Fibroblast of skin of abdomen (primary cell): Measurements from ENCODE around the gene DNER.
"Not testable (repeated sequence)": the region's sequence is repeated elsewhere in the genome, so short reads cannot be mapped to it uniquely, and the experiment has no call there.

Source experiments
- DNase-seq: peaks from one replicate; pipeline ENCODE4 v3.0.0-alpha.2; 2013

DNER gene

GRCh38 chr2:229559986-229560385 is 154.4 kb downstream of the DNER start:
- DNase-seq: no peak

GRCh38 chr2:229553091-229553490 is 161.3 kb downstream of the DNER start:
- DNase-seq: no peak

- DNase-seq: no peak
Observed at GRCh38 chr2:229543176-229543873, 171.0 kb downstream of the DNER start.

DNA sequence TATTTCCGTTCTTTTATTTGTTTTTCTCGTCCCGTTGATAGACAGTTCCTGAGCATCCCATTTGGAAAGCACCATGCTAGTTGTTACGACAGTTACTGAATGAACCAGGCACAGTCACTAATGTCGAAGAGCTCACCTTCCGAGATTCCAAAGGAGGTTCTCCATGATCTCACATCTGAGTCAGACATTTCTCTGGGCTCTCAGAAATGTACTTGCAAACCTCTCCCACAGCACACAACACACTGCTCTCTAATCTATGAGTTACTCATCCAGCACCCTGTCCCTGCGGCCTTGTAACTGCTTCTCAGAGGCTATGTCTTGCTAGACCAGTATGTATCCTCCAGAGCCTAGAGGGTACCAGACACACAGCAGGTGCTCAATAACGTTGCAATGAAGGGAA is 174.7 kb downstream of the DNER start:
- DNase-seq: no peak

GRCh38 chr2:229531594-229531993 is 182.8 kb downstream of the DNER start:
- DNase-seq: no peak

DNA sequence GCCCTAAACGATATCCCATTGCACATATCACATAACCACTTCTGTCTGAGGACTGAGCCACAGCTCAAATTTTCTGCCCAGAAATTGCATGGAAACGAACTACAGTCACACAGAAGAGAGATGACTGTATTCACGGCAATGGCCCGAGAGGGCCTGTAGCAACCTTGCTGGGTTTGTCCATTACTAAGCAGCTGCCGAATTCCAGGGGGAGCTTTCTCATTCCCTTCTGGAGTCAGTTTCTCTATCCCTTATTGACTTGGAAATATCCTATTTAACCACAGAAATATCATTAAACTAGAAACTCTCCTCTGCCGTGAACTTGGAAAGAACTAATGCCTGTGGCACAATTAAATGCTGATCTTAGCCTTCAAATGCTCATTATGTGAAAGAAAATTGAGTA is 183.9 kb downstream of the DNER start:
- no peak for DNase-seq

- no peak for DNase-seq
Observed at GRCh38 chr2:229528846-229529245, 185.5 kb downstream of the DNER start.

- no peak for DNase-seq
Observed at GRCh38 chr2:229526951-229527350, 187.4 kb downstream of the DNER start.

- DNase-seq: no peak
Observed at GRCh38 chr2:229524799-229525198, 189.6 kb downstream of the DNER start.

GRCh38 chr2:229523663-229524062 is 190.7 kb downstream of the DNER start:
- DNase-seq: no peak

GRCh38 chr2:229521576-229521975 is 192.8 kb downstream of the DNER start:
- no peak for DNase-seq

DNA sequence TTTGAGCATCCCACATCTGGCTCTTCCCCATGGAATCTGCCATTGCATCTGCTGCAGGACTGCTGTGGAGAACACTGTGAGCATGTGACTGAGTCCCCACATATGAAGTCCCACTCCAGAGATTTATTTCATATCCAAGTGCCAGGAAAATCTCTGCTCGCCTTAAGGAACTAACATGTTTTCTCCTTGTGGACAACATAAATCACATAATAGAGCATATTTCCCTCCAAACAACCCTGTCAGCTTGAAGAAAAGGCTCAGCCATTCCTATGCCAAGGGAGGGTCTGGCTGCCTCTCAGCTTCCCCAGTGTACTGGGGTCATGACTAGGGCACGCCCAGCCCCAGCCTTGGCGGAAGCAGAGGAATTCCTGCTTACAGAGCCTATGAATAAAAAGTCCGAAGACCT is 193.7 kb downstream of the DNER start:
- DNase-seq: no peak

GRCh38 chr2:229519655-229520430 is 194.5 kb downstream of the DNER start:
- no peak for DNase-seq

DNA sequence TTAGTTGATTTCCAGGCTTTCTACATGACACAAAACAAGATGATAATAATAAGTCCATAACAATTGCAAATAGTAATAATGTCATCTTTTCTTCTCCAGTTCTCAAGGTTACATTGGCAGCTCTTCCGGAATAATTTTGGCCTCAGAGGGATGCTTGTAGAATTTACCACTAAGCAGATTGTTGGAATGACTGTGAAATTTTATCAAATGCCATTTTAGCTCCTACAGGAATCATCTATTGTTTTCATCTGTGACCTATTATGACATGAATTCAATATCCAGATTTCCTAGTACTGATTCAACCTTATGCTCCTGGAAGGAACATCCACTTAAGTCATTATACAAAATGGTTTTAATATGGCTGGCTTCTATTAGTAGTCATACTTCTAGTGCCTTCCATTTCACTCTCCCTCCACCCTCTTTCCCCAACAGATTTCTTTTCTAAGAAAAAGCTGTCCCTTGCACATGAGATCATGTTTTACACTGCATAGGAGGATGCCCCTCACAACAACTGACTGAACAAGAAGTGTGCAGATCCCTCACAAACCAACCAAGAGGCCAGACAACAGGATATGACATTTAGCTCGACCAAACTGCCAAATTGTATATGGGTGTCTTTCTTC is 200.0 kb downstream of the DNER start:
- no peak for DNase-seq

- no peak for DNase-seq
Observed at GRCh38 chr2:229511524-229511923, 202.8 kb downstream of the DNER start.

DNA sequence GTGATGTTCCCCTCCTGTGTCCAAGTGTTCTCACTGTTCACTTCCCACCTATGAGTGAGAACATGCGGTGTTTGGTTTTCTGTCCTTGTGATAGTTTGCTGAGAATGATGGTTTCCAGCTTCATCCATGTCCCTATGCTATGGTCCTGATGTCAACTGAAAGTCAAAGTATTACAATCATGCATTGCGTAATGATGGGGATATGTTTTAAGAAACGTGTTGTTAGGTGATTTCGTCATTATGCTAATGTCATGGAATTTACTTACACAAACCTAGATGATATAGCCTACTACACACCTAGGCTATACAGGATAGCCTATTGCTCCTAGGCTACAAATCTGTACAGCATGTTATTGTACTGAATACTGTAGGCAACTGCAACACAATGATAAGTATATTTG is 207.7 kb downstream of the DNER start:
- not testable (repeated sequence) for DNase-seq

GRCh38 chr2:229501051-229501794 is 213.1 kb downstream of the DNER start:
- DNase-seq: no peak

GRCh38 chr2:229492034-229492433 is 222.3 kb downstream of the DNER start:
- DNase-seq: no peak

DNA sequence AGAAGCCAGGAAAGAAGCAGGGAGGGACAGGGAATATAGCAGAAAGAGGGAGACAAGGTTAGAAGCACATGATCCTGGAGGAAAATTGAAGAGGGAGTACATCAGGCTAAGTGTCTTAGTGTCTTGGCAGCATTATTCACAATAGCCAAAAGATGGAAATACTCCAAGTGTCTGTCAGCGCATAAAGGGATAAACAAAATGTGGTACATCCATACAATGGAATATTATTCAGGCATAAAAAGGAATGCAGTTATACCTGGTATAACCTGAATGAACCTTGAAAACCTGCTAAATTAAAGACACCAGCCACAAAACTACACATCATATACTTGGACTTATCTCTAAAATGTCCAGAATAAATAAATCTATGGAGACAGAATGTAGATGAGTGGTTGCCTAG is 224.2 kb downstream of the DNER start:
- no peak for DNase-seq

- DNase-seq: no peak
Observed at GRCh38 chr2:229489016-229489415, 225.3 kb downstream of the DNER start.

DNA sequence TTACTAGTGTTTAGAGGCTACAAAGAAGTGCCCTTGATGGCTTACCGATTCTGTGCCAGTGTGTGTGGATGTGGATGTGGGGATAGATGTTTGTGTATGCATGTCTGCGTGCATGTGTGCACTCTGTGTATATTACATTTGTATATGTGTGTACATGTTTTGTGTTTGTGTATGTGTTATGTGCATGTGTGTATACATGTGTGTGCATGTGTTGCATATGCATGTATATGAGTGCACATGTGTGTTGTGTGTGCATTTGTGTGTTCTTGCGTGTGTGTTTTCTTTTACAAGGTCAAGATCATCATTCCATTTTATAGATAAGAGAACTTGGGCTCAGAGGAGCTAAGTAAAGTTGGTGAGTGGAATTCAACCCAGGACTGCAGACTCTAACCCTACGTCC is 226.1 kb downstream of the DNER start:
- no peak for DNase-seq

- no peak for DNase-seq
Observed at GRCh38 chr2:229486673-229487072, 227.7 kb downstream of the DNER start.

- DNase-seq: no peak
Observed at GRCh38 chr2:229485857-229486256, 228.5 kb downstream of the DNER start.
